Measurements from ENCODE around the gene MTX3. TPM values are rescaled to one million over a fixed set of nuclear protein-coding genes. Genes with fewer than 3 reads are reported as not detected.

Gene MTX3
- total RNA-seq, 1 donor from 2014 or later: 6.2 TPM

- DNase-seq (ENCODE audit: low read depth, low spot score): no peak
These were observed 54.9 kb downstream of the MTX3 start for GRCh38 chr5:79936002-79936645.

GRCh38 chr5:79934681-79935080 lies 56.4 kb downstream of the MTX3 start:
- no peak for DNase-seq (ENCODE audit: low read depth, low spot score)

- no peak for DNase-seq (ENCODE audit: low read depth, low spot score)
These were observed 58.3 kb downstream of the MTX3 start for GRCh38 chr5:79932510-79933504.

- no peak for DNase-seq (ENCODE audit: low read depth, low spot score)
These were observed 59.2 kb downstream of the MTX3 start for GRCh38 chr5:79931866-79932265.

- DNase-seq (ENCODE audit: low read depth, low spot score): no peak
These were observed 59.7 kb downstream of the MTX3 start for GRCh38 chr5:79931409-79931808.

- DNase-seq (ENCODE audit: low read depth, low spot score): no peak
These were observed 62.0 kb downstream of the MTX3 start for GRCh38 chr5:79929095-79929494.

Other genes starting within 250 kb of the MTX3 start
- under 0.01 TPM in 1 of 2 replicates, not detected in the other for gene THBS4, start 44.1 kb upstream of the MTX3 start, total RNA-seq

Measured in pulmonary artery endothelial cell (primary cell).